Subcutaneous adipose tissue (tissue), 4 donors: Measurements from ENCODE around the gene CNST. TPM values are rescaled to one million over a fixed set of nuclear protein-coding genes. Genes with fewer than 3 reads are reported as not detected.

Experiments used
- CTCF ChIP-seq: fragments of 450-650 bp; IDR thresholded peaks from one replicate; pipeline ENCODE4 v1.5.1; 2016; ENCODE audit warnings: low read depth, mild to moderate bottlenecking, control low read depth, antibody characterized with exemption, moderate library complexity
- total RNA-seq, 4 donors: library from RNA; depleted of rRNA; stranded (reverse); fragments of >200 nt; gene quantifications; one replicate each; pipeline ENCODE4 v1.1.0, GENCODE V29; 2016

The CNST gene
- total RNA-seq, 4 donors from 2014 or later, result 26.9 to 45.7 (median 30.9) TPM

GRCh38 chr1:246540738-246541491 lies 25.3 kb upstream of the CNST start:
- no peak for TF ChIP-seq CTCF

GRCh38 chr1:246544001-246544400 lies 22.3 kb upstream of the CNST start:
- no peak for TF ChIP-seq CTCF

GRCh38 chr1:246549665-246550064 lies 16.6 kb upstream of the CNST start:
- TF ChIP-seq CTCF, result no peak

GRCh38 chr1:246550402-246550801 lies 15.9 kb upstream of the CNST start:
- no peak for TF ChIP-seq CTCF

- no peak for TF ChIP-seq CTCF
Observed at GRCh38 chr1:246552110-246552509, 14.1 kb upstream of the CNST start.

- TF ChIP-seq CTCF, result no peak
Observed at GRCh38 chr1:246554201-246554600, 12.1 kb upstream of the CNST start.

GRCh38 chr1:246558041-246558440 lies 8.2 kb upstream of the CNST start:
- TF ChIP-seq CTCF, result no peak
